Body of pancreas (tissue), 4 donors: ENCODE data around the gene YJU2. TPM values are rescaled to one million over a fixed set of nuclear protein-coding genes. Genes with fewer than 3 reads are reported as not detected.

Source experiments
- ATAC-seq: fragments of 150-250 bp; one replicate; pipeline ENCODE4 v1.9.1; 2016
- DNase-seq, 4 donors: peaks; one replicate each; pipeline ENCODE4 v3.0.0-alpha.2; 2019
- H3K27ac ChIP-seq, 4 donors: fragments of 200-600 bp; sonication (generic); 1 replicate in 3 of 4; 2 replicates in 1 of 4; pipeline versions ENCODE4 v1.5.1 to v1.6.1; 2016 to 2019; ENCODE audit warnings: mild to moderate bottlenecking in 1 of 4, mixed read lengths in 1 of 4, moderate library complexity in 1 of 4
- H3K27me3 ChIP-seq, 2 donors: fragments of 200-600 bp; sonication (generic); one replicate each; pipeline ENCODE4 v1.6.0; 2016; ENCODE audit warnings: mild to moderate bottlenecking in 1 of 2
- H3K36me3 ChIP-seq, 2 donors: fragments of 200-600 bp; sonication (generic); replicated peaks in 1 of 2; 2 replicates each; pipeline ENCODE4 v1.5.1; 2016; ENCODE audit warnings: low read depth in 2 of 2; ENCODE audit not compliant: insufficient read depth in 1 of 2
- H3K4me1 ChIP-seq: fragments of 200-600 bp; sonication (generic); one replicate; pipeline ENCODE4 v1.6.0; 2016
- H3K4me3 ChIP-seq, 2 donors: fragments of 200-600 bp; sonication (generic); 1 replicate in 1 of 2; 2 replicates in 1 of 2; pipeline ENCODE4 v1.5.1; 2016 to 2019
- H3K9me3 ChIP-seq, 3 donors: fragments of 200-600 bp; sonication (generic); 1 replicate in 2 of 3; 2 replicates in 1 of 3; pipeline ENCODE4 v1.5.1; 2016
- POLR2A ChIP-seq, 3 donors: fragments of 450-650 bp; IDR thresholded peaks; one replicate each; pipeline ENCODE4 v1.6.1; 2016; ENCODE audit warnings: antibody characterized with exemption in 3 of 3, mild to moderate bottlenecking in 2 of 3
- WGBS, 2 donors: methylation state at CpG; one replicate each; pipeline ENCODE4 v1.1.5; 2017; 5-methylcytosine and 5-hydroxymethylcytosine counted together
- intact Hi-C: fragments of 100-400 bp; cut with DNase I; formaldehyde crosslinking; loops from one replicate; pipeline ENCODE4 v1.15.1; 2023
- total RNA-seq, 2 donors: library from RNA; depleted of rRNA; stranded (reverse); fragments of >200 nt; gene quantifications; one replicate each; pipeline ENCODE4 v1.1.0, GENCODE V29; 2016
- TF ChIP-seq, protein P1 (sequence below), 7 experiments: fragments of 450-650 bp in 4 of 7; fragments of 200-600 bp in 3 of 7; sonication (generic) in 3 of 7; IDR thresholded peaks; one replicate each; pipeline ENCODE4 v1.5.1; 2016 to 2019; ENCODE audit warnings: antibody characterized with exemption in 7 of 7

Gene YJU2
- total RNA-seq, 2 donors from 2014 or later: 15.5 to 20.2 TPM

DNA sequence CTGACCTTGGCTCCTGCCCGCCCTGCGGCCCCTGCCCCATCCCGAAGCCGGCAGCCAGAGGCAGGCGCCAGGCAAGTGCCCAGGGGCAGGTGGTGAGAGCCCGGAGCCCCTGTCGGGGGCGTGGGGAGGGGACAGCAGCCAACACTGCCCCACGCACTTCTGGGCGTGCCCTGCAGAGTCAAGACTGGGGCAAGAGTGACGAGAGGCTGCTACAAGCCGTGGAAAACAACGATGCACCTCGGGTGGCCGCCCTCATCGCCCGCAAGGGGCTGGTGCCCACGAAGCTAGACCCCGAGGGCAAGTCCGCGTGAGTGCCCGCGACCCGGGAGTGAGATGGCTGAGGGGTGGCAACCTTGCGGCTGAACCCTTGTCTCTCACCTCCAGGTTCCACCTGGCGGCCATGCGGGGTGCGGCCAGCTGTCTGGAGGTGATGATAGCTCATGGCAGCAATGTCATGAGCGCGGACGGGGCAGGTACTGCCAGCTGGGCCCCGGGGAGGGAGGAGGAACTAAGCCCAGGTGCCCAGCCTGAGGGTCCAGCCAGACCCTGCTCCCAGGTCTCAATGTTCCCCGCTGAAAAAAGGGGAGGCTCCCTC, 47.1 kb upstream of the YJU2 start:
- DNase-seq (no peak), ATAC-seq (no peak)
- 70 to 72% methylated on average over 12 to 27 of the region's 33 CpGs for WGBS, 2 donors
- Histone ChIP-seq H3K4me1 (peaks cover 5% of the 10 kb centered on the region), H3K9me3 (no peaks in the 10 kb centered on the region), H3K27ac (no peak overlapping the region), H3K4me3 (no peak overlapping the region), H3K36me3 (no peaks in the 10 kb centered on the region), H3K27me3 (peaks cover 0 to 18% of the 10 kb centered on the region in 2 donors)
- intact Hi-C loops: no loop called here
- no peak for TF ChIP-seq POLR2A (IDR thresholded peaks at IDR 0.05)
- TF ChIP-seq, protein P1, sequence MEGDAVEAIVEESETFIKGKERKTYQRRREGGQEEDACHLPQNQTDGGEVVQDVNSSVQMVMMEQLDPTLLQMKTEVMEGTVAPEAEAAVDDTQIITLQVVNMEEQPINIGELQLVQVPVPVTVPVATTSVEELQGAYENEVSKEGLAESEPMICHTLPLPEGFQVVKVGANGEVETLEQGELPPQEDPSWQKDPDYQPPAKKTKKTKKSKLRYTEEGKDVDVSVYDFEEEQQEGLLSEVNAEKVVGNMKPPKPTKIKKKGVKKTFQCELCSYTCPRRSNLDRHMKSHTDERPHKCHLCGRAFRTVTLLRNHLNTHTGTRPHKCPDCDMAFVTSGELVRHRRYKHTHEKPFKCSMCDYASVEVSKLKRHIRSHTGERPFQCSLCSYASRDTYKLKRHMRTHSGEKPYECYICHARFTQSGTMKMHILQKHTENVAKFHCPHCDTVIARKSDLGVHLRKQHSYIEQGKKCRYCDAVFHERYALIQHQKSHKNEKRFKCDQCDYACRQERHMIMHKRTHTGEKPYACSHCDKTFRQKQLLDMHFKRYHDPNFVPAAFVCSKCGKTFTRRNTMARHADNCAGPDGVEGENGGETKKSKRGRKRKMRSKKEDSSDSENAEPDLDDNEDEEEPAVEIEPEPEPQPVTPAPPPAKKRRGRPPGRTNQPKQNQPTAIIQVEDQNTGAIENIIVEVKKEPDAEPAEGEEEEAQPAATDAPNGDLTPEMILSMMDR (IDR thresholded peaks at IDR 0.05): no peak

DNA sequence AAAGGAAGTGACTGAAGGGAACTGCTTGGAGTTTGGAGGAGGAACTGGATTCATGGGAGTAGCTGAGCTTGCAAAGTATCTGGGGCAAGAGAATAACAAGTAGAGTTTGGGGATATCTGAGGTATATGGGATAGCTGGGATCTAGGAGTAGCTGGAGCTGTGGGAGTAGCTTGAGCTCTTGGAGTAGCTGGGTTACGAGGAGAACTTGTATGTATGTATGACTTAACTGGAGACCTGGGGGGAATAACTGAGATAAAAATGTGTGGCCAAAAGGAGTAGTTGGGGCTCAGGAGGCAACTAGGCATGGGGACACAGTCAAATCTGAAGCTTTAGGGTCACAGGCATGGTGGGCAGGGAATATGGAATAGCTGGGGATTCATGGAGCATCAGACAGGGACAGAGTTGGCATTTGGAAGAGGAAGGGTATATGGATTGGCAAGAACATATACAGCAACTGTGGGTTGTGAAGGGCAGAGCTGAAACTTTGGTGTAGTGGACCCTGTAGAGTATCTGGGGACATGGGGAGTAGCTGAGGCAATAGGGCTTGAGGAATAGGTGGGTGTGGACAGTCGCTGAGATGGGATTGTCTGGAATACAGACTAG, 45.8 kb upstream of the YJU2 start:
- WGBS, 2 donors: 56 to 61% methylated on average over 2 of the region's 2 CpGs
- TF ChIP-seq, protein P1 (IDR thresholded peaks at IDR 0.05): no peak
- TF ChIP-seq POLR2A (IDR thresholded peaks at IDR 0.05): no peak
- intact Hi-C loops: no loop called here

DNA sequence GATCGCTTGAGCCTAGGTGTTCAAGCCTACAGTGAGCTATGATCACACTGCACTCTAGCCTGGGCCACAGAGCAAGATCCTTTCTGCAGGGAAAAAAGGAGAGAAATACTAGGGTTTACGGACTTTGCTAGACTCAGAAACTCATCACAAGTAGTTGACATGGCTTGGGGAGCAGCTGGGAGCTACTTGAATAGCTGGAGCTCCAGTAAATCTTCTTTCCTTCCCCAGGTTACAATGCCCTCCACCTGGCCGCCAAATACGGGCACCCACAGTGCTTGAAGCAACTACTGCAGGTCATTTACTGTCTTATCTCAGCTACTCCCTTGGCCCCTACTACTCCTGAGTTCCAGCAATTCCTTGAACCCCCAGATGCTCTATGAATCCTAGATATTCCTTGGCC, 45.1 kb upstream of the YJU2 start:
- Histone ChIP-seq H3K27me3 (peaks cover 0 to 9% of the 10 kb centered on the region in 2 donors), H3K27ac (no peak overlapping the region), H3K9me3 (no peaks in the 10 kb centered on the region), H3K4me1 (peaks cover 7% of the 10 kb centered on the region), H3K36me3 (no peaks in the 10 kb centered on the region), H3K4me3 (no peak overlapping the region)
- WGBS, 2 donors: 56 to 58% methylated on average over 4 of the region's 4 CpGs
- intact Hi-C loops: no loop called here
- ATAC-seq (no peak), DNase-seq (no peak)
- TF ChIP-seq, protein P1 (IDR thresholded peaks at IDR 0.05): no peak
- no peak for TF ChIP-seq POLR2A (IDR thresholded peaks at IDR 0.05)

More for the DNA sequence above, 45.8 kb upstream of the YJU2 start:
- Histone ChIP-seq H3K27ac (no peak overlapping the region), H3K36me3 (no peaks in the 10 kb centered on the region), H3K4me1 (peaks cover 7% of the 10 kb centered on the region), H3K27me3 (peaks cover 0 to 17% of the 10 kb centered on the region in 2 donors), H3K9me3 (no peaks in the 10 kb centered on the region), H3K4me3 (no peak overlapping the region)
- ATAC-seq (no peak), DNase-seq (no peak)

DNA sequence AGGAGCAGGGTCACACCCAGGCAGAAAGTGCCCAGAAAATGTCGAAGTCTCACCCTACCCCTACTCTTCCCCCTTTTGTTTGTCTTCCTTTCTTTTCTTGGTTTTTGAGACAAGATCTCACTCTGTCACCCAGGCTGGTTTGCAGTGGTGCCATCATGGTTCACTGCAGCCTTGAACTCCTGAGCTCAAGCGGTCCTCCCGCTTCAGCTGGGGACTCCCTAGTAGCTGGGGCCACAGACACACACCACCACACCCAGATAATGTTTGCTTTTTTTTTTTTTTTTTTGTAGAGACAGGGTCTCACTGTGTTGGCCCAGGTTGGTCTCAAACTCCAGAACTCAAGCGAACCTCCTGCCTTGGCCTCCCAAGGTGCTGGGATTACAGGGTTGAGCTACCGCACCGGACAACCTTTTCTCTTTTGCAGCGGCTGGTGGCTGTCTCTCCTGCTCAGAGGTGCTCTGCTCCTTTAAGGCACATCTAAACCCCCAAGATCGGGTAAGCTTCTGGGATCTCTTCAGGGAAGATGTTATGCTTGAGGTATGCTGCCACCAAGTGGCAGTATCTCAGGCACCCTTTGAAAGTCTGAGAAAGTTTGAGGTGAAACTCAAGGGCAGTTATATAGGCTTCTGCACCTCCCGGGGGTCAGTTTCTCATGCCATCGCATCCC, 39.9 kb upstream of the YJU2 start:
- H3K27ac ChIP-seq: no peak overlapping the region
- WGBS, 2 donors: 74 to 82% methylated on average over 10 of the region's 10 CpGs
- H3K4me1 ChIP-seq: peaks cover 7% of the 10 kb centered on the region
- no peaks in the 10 kb centered on the region for H3K27me3 ChIP-seq
- no peaks in the 10 kb centered on the region for H3K36me3 ChIP-seq
- H3K9me3 ChIP-seq: no peaks in the 10 kb centered on the region
- intact Hi-C loops: no loop called here
- TF ChIP-seq, protein P1 (IDR thresholded peaks at IDR 0.05): no peak
- TF ChIP-seq POLR2A (IDR thresholded peaks at IDR 0.05): no peak
- DNase-seq: no peak
- no peak for ATAC-seq
- H3K4me3 ChIP-seq: no peak overlapping the region
